Measurements from ENCODE around the gene ERAP2. TPM values are rescaled to one million over a fixed set of nuclear protein-coding genes. Genes with fewer than 3 reads are reported as not detected.

The ERAP2 gene
- total RNA-seq, 1 donor, result 6.7 TPM

- DNase-seq (ENCODE audit: low read depth), result peak; percentile 59
- no peak overlapping the region for H3K4me3 ChIP-seq (ENCODE audit: low read depth, low read length)
- TF ChIP-seq CTCF (IDR thresholded peaks at IDR 0.05; ENCODE audit: insufficient read depth, low read length), result no peak
These were observed 66.6 kb downstream of the ERAP2 start for GRCh38 chr5:96942911-96943310.

DNA sequence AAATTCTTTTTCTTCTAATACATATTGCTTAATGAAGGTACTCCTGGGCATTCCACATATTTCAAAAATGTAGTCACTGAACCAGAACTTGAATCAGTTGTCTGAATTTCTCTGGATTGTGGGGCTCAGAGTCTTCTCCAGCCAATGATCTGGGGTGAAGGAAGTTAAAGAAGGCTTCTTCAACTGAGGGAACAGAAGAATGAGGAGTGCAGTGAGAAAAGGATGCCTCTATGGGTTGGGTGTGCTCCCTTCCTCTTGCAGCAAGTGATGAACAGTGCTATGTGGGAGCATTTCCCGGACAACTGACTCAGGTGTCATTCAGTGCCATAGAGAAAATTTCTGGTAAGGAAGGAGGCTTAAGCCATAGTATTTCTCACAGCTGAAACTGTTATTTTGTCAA lies 67.5 kb downstream of the ERAP2 start:
- DNase-seq (ENCODE audit: low read depth), result no peak
- no peak for TF ChIP-seq CTCF (IDR thresholded peaks at IDR 0.05; ENCODE audit: insufficient read depth, low read length)
- no peak overlapping the region for H3K4me3 ChIP-seq (ENCODE audit: low read depth, low read length)

- TF ChIP-seq CTCF (IDR thresholded peaks at IDR 0.05; ENCODE audit: insufficient read depth, low read length), result no peak
These were observed 69.0 kb downstream of the ERAP2 start for GRCh38 chr5:96945144-96945897.

DNA sequence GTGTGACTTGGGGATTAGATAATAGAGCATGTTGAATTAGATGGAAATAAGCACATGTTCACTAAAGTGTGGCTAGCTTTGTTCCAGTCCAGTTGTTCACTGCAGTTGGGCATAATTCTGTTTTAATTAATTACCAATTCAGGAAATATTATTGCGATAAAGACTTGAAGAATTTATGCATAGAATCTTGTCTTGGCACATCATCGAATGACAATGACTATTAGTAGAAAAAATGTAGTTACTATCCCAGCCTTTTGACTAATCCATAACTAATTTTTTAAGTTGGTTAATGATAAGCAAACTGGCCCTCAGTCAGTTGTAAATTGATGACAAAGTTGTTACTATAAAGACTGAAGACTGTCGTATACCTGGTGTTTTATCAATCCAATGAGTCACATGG lies 70.1 kb downstream of the ERAP2 start:
- TF ChIP-seq CTCF (IDR thresholded peaks at IDR 0.05; ENCODE audit: insufficient read depth, low read length), result no peak
- DNase-seq (ENCODE audit: low read depth), result no peak
- no peak overlapping the region for H3K4me3 ChIP-seq (ENCODE audit: low read depth, low read length)

More at GRCh38 chr5:96945144-96945897, 69.0 kb downstream of the ERAP2 start:
- DNase-seq (ENCODE audit: low read depth), result no peak
- H3K4me3 ChIP-seq (ENCODE audit: low read depth, low read length), result no peak overlapping the region

- H3K4me3 ChIP-seq (ENCODE audit: low read depth, low read length), result no peak overlapping the region
- DNase-seq (ENCODE audit: low read depth), result peak; percentile 28
- TF ChIP-seq CTCF (IDR thresholded peaks at IDR 0.05; ENCODE audit: insufficient read depth, low read length), result no peak
These were observed 75.9 kb downstream of the ERAP2 start for GRCh38 chr5:96952118-96952750.

GRCh38 chr5:96952974-96953730 lies 76.9 kb downstream of the ERAP2 start:
- DNase-seq (ENCODE audit: low read depth), result no peak
- TF ChIP-seq CTCF (IDR thresholded peaks at IDR 0.05; ENCODE audit: insufficient read depth, low read length), result no peak
- H3K4me3 ChIP-seq (ENCODE audit: low read depth, low read length), result no peak overlapping the region

All from fibroblast of the aortic adventitia (primary cell).